SU-DHL-6 (cell line): ENCODE data around the gene RNASE8.

ENCODE experiments used
- H2AFZ ChIP-seq: fragments of 200-600 bp; sonication (generic); 2 replicates; pipeline ENCODE4 v1.6.1; 2014; ENCODE audit warnings: low read depth, mild to moderate bottlenecking, moderate library complexity, mixed read lengths, antibody characterized with exemption, low read length; ENCODE audit not compliant: severe bottlenecking
- H3F3A ChIP-seq: fragments of 200-600 bp; shearing (Covaris generic); 2 replicates; pipeline ENCODE4 v1.6.0; 2016; ENCODE audit warnings: antibody characterized with exemption, mild to moderate bottlenecking; ENCODE audit not compliant: insufficient read depth
- H3K27ac ChIP-seq: fragments of 200-600 bp; sonication (generic); 2 replicates; pipeline ENCODE4 v1.5.1; 2016; ENCODE audit warnings: low read depth, mild to moderate bottlenecking, low read length, moderate library complexity, mixed read lengths
- H3K27me3 ChIP-seq: fragments of 200-600 bp; sonication (generic), shearing (Covaris generic); 2 replicates; pipeline ENCODE4 v1.6.0; 2014; ENCODE audit warnings: mild to moderate bottlenecking, low read length
- H3K36me3 ChIP-seq: fragments of 200-600 bp; sonication (generic); 2 replicates; pipeline ENCODE4 v1.6.1; 2014; ENCODE audit warnings: mild to moderate bottlenecking, low read length, mixed read lengths
- H3K4me2 ChIP-seq: fragments of 300-600, 200-600 bp; shearing (Covaris generic), sonication (generic); 2 replicates; pipeline ENCODE4 v1.6.0; 2014; ENCODE audit warnings: low read length, low read depth, mild to moderate bottlenecking; ENCODE audit not compliant: poor library complexity, severe bottlenecking
- H3K4me3 ChIP-seq: fragments of 200-600 bp; sonication (generic); 2 replicates; pipeline ENCODE4 v1.5.1; 2014; ENCODE audit warnings: antibody characterized with exemption, low read length, mild to moderate bottlenecking, mixed read lengths; ENCODE audit not compliant: insufficient read depth, poor library complexity, severe bottlenecking
- H3K79me2 ChIP-seq: fragments of 200-600 bp; sonication (generic); 2 replicates; pipeline ENCODE4 v1.6.1; 2014; ENCODE audit warnings: mild to moderate bottlenecking, low read length, moderate library complexity; ENCODE audit not compliant: insufficient read depth
- H3K9ac ChIP-seq: fragments of 200-600 bp; sonication (generic); 2 replicates; pipeline ENCODE4 v1.7.0; 2014; ENCODE audit warnings: mild to moderate bottlenecking, low read length
- H3K9me2 ChIP-seq: fragments of 200-600 bp; sonication (generic); replicated peaks from 2 replicates; pipeline ENCODE4 v1.6.1; 2014; ENCODE audit warnings: low read length; ENCODE audit not compliant: insufficient read depth
- H3K9me3 ChIP-seq: fragments of 200-600 bp; sonication (generic); 2 replicates; pipeline ENCODE4 v1.6.1; 2014; ENCODE audit warnings: low read length, mixed read lengths; ENCODE audit not compliant: insufficient read depth
- H4K20me1 ChIP-seq: fragments of 200-600 bp; sonication (generic); 2 replicates; pipeline ENCODE4 v1.6.1; 2014; ENCODE audit warnings: low read depth, mild to moderate bottlenecking, antibody characterized with exemption, low read length, moderate library complexity, mixed read lengths
- EZH2phosphoT487 ChIP-seq: fragments of 200-600 bp; sonication (generic), shearing (Covaris generic); conservative IDR thresholded peaks from 2 replicates; pipeline ENCODE4 v1.6.1; 2018; ENCODE audit warnings: mild to moderate bottlenecking, antibody characterized with exemption, low read length, moderate library complexity, mixed read lengths
- TF ChIP-seq, protein P1 (sequence below): fragments of 200-600 bp; sonication (generic); IDR thresholded peaks from one replicate; pipeline ENCODE4 v1.5.1; 2017; ENCODE audit warnings: antibody characterized with exemption, mild to moderate bottlenecking, low read length, moderate library complexity; ENCODE audit not compliant: insufficient read depth, poor library complexity, severe bottlenecking

Gene RNASE8

GRCh38 chr14:21056520-21057163, 980 bp upstream of the RNASE8 start:
- no peaks in the 10 kb centered on the region for H3K27me3 ChIP-seq
- no peak overlapping the region for H3K27ac ChIP-seq
- no peak overlapping the region for H3K4me2 ChIP-seq
- H2AFZ ChIP-seq: no peak overlapping the region
- H3K9me2 ChIP-seq: no peaks in the 10 kb centered on the region
- no peaks in the 10 kb centered on the region for H4K20me1 ChIP-seq
- no peaks in the 10 kb centered on the region for H3K36me3 ChIP-seq
- no peaks in the 10 kb centered on the region for H3F3A ChIP-seq
- no peak overlapping the region for H3K4me3 ChIP-seq
- no peak overlapping the region for H3K9ac ChIP-seq
- TF ChIP-seq EZH2phosphoT487: no peak
- TF ChIP-seq, protein P1, sequence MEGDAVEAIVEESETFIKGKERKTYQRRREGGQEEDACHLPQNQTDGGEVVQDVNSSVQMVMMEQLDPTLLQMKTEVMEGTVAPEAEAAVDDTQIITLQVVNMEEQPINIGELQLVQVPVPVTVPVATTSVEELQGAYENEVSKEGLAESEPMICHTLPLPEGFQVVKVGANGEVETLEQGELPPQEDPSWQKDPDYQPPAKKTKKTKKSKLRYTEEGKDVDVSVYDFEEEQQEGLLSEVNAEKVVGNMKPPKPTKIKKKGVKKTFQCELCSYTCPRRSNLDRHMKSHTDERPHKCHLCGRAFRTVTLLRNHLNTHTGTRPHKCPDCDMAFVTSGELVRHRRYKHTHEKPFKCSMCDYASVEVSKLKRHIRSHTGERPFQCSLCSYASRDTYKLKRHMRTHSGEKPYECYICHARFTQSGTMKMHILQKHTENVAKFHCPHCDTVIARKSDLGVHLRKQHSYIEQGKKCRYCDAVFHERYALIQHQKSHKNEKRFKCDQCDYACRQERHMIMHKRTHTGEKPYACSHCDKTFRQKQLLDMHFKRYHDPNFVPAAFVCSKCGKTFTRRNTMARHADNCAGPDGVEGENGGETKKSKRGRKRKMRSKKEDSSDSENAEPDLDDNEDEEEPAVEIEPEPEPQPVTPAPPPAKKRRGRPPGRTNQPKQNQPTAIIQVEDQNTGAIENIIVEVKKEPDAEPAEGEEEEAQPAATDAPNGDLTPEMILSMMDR: no peak
- H3K9me3 ChIP-seq: no peaks in the 10 kb centered on the region
- H3K79me2 ChIP-seq: no peaks in the 10 kb centered on the region

- no peak overlapping the region for H3K4me2 ChIP-seq
- no peaks in the 10 kb centered on the region for H4K20me1 ChIP-seq
- no peak for TF ChIP-seq EZH2phosphoT487
- TF ChIP-seq, protein P1: no peak
- H3K27me3 ChIP-seq: no peaks in the 10 kb centered on the region
- H3K9me2 ChIP-seq: no peaks in the 10 kb centered on the region
- no peaks in the 10 kb centered on the region for H3K9me3 ChIP-seq
- H2AFZ ChIP-seq: no peak overlapping the region
- H3K9ac ChIP-seq: no peak overlapping the region
- no peaks in the 10 kb centered on the region for H3F3A ChIP-seq
- H3K4me3 ChIP-seq: no peak overlapping the region
- H3K27ac ChIP-seq: no peak overlapping the region
- no peaks in the 10 kb centered on the region for H3K36me3 ChIP-seq
- no peaks in the 10 kb centered on the region for H3K79me2 ChIP-seq
Observed at GRCh38 chr14:21058903-21059302, 1.3 kb downstream of the RNASE8 start.

- Histone ChIP-seq H3K36me3 (no peaks in the 10 kb centered on the region), H3K4me3 (no peak overlapping the region), H3K4me2 (no peak overlapping the region), H2AFZ (no peak overlapping the region), H3K79me2 (no peaks in the 10 kb centered on the region), H3K9me3 (no peaks in the 10 kb centered on the region), H4K20me1 (no peaks in the 10 kb centered on the region), H3K27ac (no peak overlapping the region), H3K9ac (no peak overlapping the region), H3F3A (no peaks in the 10 kb centered on the region), H3K9me2 (no peaks in the 10 kb centered on the region), H3K27me3 (no peaks in the 10 kb centered on the region)
- TF ChIP-seq, protein P1: no peak
- no peak for TF ChIP-seq EZH2phosphoT487
Observed at GRCh38 chr14:21059842-21060613, 2.4 kb downstream of the RNASE8 start.
